Epithelial cell of esophagus (primary cell): ENCODE data around the gene C10orf143.

ENCODE experiments used
- DNase-seq: peaks from one replicate; pipeline ENCODE4 v3.0.0; 2010; ENCODE audit warnings: low read depth
- H3K4me3 ChIP-seq: 2 replicates; pipeline ENCODE4 v1.5.1; 2011; ENCODE audit warnings: mild to moderate bottlenecking, low read length, control low read depth
- TF ChIP-seq, protein P1 (sequence below): IDR thresholded peaks from 2 replicates; pipeline ENCODE4 v1.5.1; 2011; ENCODE audit warnings: low read depth, mild to moderate bottlenecking, low read length, control low read depth, inconsistent platforms; ENCODE audit not compliant: insufficient read depth; ENCODE audit errors: missing control alignments

C10orf143 gene

GRCh38 chr10:130079614-130080460, 30.8 kb downstream of the C10orf143 start:
- H3K4me3 ChIP-seq, result no peak overlapping the region
- TF ChIP-seq, protein P1, sequence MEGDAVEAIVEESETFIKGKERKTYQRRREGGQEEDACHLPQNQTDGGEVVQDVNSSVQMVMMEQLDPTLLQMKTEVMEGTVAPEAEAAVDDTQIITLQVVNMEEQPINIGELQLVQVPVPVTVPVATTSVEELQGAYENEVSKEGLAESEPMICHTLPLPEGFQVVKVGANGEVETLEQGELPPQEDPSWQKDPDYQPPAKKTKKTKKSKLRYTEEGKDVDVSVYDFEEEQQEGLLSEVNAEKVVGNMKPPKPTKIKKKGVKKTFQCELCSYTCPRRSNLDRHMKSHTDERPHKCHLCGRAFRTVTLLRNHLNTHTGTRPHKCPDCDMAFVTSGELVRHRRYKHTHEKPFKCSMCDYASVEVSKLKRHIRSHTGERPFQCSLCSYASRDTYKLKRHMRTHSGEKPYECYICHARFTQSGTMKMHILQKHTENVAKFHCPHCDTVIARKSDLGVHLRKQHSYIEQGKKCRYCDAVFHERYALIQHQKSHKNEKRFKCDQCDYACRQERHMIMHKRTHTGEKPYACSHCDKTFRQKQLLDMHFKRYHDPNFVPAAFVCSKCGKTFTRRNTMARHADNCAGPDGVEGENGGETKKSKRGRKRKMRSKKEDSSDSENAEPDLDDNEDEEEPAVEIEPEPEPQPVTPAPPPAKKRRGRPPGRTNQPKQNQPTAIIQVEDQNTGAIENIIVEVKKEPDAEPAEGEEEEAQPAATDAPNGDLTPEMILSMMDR, result no peak
- DNase-seq, result no peak

- DNase-seq, result no peak
- TF ChIP-seq, protein P1, result no peak
Observed at GRCh38 chr10:130078120-130078519, 32.5 kb downstream of the C10orf143 start.

GRCh38 chr10:130076681-130077080, 33.9 kb downstream of the C10orf143 start:
- DNase-seq, result no peak
- no peak overlapping the region for H3K4me3 ChIP-seq
- TF ChIP-seq, protein P1, result no peak

More at GRCh38 chr10:130078120-130078519, 32.5 kb downstream of the C10orf143 start:
- H3K4me3 ChIP-seq, result no peak overlapping the region

DNA sequence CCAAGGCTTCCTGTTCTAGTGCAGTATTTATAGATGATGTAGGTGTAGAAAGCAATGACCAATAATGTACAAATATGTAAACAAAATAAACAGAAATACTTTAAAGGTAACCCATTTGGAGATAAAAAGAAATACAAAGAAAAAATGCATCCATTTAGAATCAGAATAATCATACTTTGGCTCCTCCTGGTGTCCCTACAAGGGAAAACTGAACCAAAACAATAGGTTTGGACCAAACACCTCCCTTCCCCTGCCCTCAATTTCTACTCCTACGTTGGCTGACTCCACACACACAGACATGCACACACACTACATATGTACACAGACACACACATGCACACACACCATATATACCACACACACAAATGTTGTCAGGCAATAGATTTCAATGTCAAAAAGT, 36.0 kb downstream of the C10orf143 start:
- TF ChIP-seq, protein P1, result no peak
- DNase-seq, result no peak
- no peak overlapping the region for H3K4me3 ChIP-seq

DNA sequence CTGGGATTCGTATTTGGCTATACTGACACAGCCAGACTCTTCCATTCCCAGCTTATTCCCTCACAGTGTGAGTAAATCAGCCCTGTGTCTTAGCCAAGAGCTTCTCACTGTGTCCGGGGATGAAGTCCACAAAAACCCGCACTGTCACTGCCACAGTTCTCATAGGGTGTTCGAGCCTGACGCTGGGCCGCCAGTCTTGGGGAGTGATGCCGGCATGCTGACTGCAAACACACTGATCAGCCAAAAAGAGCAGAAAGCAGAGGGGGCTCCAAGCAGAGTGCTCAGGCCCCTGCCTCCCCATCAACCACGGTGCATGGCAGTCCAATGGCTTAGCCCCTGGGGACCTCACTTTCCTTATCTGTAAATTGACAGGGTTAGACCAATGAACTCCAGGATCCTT, 36.7 kb downstream of the C10orf143 start:
- TF ChIP-seq, protein P1, result no peak
- DNase-seq, result no peak

DNA sequence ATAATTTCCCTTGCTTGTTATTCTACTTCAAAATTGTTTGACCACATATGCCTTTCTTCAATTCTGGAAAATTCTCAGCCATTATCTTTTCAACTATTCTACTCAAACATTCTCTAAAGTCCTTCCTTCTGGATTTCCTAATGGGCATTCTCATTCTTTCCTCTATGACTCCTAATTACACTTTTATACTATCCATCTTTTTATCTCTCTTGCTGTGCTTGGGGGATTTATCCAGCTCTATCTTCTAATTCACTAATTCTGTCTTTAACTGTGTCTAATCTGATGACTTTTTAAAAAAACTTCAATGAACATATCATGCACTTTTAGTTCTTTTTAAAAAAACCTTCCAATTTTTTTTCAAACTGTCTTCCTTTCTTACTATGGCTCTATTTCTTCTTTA, 38.4 kb downstream of the C10orf143 start:
- H3K4me3 ChIP-seq, result no peak overlapping the region
- DNase-seq, result no peak
- TF ChIP-seq, protein P1, result no peak

More for the DNA sequence above, 36.7 kb downstream of the C10orf143 start:
- H3K4me3 ChIP-seq, result no peak overlapping the region

- TF ChIP-seq, protein P1, result no peak
- DNase-seq, result no peak
- H3K4me3 ChIP-seq, result no peak overlapping the region
Observed at GRCh38 chr10:130067893-130068292, 42.7 kb downstream of the C10orf143 start.
